ENCODE data around the gene SEMA5B.

The SEMA5B gene, protein sequence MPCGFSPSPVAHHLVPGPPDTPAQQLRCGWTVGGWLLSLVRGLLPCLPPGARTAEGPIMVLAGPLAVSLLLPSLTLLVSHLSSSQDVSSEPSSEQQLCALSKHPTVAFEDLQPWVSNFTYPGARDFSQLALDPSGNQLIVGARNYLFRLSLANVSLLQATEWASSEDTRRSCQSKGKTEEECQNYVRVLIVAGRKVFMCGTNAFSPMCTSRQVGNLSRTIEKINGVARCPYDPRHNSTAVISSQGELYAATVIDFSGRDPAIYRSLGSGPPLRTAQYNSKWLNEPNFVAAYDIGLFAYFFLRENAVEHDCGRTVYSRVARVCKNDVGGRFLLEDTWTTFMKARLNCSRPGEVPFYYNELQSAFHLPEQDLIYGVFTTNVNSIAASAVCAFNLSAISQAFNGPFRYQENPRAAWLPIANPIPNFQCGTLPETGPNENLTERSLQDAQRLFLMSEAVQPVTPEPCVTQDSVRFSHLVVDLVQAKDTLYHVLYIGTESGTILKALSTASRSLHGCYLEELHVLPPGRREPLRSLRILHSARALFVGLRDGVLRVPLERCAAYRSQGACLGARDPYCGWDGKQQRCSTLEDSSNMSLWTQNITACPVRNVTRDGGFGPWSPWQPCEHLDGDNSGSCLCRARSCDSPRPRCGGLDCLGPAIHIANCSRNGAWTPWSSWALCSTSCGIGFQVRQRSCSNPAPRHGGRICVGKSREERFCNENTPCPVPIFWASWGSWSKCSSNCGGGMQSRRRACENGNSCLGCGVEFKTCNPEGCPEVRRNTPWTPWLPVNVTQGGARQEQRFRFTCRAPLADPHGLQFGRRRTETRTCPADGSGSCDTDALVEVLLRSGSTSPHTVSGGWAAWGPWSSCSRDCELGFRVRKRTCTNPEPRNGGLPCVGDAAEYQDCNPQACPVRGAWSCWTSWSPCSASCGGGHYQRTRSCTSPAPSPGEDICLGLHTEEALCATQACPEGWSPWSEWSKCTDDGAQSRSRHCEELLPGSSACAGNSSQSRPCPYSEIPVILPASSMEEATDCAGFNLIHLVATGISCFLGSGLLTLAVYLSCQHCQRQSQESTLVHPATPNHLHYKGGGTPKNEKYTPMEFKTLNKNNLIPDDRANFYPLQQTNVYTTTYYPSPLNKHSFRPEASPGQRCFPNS

DNA sequence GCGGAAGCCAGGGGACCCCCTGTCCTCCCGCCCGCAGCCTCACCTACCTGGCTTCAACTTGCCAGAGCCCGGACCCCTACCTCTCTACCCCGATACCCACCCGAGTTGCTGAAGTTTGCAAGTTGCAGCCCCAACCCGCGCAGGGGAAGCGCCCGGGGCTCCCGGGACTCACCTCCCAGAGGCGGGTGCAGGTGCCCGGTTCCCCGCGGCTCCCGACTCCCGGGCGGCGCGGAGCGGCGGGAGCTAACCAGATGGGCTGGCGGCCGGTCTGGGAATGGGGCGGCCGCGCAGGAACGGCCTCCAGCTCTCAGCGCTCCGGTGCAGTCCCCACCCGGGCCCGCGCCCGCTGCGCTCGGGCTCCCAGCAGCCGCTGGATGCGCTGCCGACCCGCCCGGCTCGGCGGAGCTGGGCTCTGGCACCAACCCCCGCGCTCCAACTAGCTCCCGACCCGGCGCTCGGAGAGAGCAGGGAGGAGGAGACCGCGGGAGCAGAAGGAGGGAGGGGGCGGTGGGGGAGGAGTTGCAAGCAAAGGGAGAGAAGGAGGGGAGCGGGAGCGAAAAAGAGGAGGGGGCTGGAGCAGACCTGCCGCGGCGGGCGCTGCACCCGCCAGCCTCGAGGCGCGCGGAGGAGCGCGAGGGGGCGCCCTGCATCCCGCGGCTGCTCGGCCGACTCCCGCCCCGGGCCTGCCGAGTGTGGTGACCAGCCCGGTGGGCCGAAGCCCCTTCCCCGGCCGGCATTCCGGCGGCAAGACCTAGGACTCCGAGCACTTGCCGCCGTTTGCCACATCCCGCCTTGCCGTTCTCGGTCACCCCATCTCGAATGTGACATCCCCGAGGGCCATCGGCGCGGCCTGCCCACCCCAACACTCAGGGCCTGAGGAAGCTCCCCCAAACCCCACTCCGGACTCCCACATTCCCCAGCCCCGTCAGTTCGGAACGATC is at the start of gene SEMA5B:
Gene SEMA5B (minus strand): TSS at position 472 of the 941 bp plus-strand sequence. CDS start 66,500 bp downstream, outside the sequence.
- peak; percentile 17 for DNase-seq (ENCODE audit: low spot score)

DNA sequence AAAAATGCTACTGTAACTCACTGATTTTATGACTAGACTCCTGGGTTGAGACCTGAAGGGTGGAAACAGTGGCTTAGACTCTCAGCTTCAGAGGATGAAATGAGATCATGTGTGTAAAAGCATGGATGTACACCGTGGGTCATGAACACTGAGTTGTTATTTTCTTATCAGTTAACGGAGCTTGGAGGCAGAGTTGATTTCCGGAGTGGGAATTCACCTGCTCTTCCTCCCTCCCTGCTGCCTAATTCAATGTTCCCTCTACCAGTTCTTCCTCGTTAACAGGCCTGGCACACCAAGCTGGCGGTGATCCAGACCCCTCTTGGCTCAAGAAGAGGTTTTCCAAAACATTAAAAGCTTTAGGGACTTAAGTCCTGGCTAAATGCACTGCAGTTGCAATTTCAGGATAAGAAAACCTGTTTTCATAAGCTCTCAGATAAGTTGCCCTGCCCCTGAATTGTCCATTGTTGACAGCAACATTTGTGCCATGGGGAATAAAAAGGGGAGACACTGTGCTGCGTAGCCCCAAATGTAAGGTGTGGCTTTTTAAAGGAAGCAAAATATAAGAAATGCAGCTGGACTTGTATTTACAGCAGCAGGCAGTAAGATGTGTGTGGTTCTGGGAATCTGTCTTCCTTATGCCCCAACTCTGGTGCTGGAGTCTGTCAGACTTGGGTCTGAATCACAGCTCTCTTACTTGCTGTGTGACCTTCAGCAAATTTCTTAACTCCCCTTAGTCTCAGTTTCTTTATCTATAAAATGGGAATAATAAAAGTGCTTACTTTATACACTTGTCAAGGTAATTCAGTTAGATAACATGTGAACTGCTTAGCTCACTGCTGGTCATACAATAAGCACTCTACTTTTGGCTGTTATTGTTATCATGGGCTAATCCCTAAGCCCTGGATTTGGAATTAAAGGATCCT is 49.2 kb upstream of the SEMA5B start:
- DNase-seq (ENCODE audit: low spot score), result no peak

DNA sequence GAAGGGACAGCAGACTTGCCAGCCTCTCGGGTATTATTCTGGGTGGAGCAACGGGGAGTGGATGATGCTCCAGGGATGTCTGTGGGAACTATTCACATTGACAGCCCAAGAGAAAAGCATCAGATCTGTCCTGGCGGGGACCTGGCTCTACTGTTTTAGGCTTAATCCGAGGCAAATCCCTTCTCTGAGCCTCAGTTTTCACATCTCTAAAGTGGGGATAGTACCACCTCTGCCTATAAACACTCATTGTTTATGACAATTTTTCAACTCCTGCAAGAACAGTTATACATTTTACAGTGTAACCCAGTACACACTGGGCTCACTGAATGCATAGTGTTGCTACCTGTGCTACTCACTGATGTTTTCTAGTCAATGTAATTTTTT is 48.5 kb upstream of the SEMA5B start:
- DNase-seq (ENCODE audit: low spot score), result no peak

DNA sequence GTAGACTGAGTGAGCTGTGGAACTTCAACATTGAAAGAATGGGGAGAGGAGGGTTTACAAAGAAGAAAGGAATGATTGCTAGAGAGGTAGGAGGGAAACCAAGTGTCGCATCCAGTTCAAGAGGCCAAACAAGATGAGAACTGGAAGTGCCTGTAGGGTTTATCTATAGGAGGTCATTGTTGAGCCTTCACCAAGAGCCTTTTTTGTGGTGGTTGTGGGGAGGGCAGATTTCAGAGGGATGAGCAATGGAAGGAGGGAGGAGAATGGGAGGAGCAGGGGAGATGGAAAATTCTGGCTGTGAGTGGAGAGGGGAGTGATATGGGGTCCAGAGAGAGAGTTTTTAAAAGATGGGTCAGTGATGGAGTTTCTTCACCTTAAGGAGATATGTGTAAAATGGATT is 47.8 kb upstream of the SEMA5B start:
- DNase-seq (ENCODE audit: low spot score), result no peak

DNA sequence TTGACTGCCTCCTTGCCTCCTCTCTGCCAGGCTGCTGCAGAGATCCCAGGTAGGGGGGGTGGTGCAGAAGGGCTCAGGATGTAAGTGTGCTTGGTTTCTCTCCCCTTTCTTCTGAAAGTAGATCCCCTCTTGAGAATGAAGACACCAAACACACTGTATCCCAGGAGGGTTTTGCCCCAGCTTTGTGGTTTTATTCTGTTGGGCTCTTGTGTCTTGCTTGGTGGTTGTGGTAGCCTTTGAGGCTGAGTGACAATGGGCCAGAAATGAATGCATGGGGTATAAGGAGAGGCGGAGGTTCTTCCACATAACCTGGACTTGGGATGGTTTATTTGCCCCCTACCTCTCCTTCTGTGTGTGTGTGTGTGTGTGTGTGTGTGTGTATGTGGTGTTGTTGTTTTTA is 45.0 kb upstream of the SEMA5B start:
- DNase-seq (ENCODE audit: low spot score), result no peak

DNA sequence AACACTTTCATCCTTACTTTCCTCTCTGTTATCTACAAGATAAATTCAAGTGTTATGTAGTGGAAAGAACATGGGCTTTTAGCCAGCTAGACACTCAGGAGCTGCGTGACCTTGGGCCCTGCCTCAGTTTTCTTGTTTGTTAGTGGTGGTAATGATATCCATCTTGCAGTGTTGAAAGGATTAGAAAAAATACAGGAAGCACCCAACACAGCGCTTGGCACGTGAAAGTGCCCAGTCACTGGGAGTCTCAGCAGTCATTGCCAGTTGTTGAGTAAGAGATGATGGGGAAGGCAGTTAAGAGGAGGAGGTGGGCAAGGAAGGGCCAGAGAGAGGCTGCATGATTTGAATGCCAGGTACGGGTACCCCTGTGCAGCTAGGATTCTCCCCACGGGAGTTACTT is 44.6 kb upstream of the SEMA5B start:
- no peak for DNase-seq (ENCODE audit: low spot score)

DNA sequence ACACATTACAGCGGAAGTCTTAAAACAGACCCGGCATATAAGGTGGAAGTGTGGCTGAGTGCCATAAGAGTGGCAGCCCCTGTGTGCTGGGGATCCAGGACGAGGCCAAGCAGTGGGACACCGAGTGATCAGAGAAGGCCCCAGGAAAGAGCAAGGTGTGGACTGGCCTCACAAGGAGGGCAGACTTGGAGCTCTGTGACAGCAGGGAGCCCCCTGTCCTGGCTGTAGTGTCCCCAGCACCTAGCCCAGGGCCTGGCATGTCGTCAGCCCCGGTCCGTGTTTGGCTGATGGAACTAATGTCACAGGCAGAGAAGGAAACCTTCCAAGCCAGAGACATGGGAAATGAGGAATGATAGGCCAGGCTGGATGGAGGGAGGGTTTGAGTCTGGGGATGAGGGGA is 44.0 kb upstream of the SEMA5B start:
- DNase-seq (ENCODE audit: low spot score), result no peak

DNA sequence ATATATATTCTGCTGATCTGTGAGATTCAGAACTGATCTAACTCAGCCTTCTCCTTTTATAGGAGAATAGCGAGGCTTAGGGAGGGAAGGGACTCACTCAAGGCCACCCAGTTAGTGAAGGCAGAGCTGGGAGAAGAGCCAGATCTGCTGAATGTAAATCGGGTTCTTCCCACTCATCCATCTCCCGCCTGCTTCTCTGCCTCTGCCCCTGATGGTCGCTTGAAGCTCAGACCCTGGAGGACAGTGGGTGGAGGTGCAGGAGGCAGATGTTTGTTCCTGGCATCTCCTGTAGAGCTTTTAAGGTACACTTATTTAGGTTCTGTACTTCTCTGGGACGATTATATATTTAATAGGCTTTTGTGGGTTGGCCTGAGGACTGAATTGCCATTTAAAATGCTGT is 43.6 kb upstream of the SEMA5B start:
- DNase-seq (ENCODE audit: low spot score), result no peak

DNA sequence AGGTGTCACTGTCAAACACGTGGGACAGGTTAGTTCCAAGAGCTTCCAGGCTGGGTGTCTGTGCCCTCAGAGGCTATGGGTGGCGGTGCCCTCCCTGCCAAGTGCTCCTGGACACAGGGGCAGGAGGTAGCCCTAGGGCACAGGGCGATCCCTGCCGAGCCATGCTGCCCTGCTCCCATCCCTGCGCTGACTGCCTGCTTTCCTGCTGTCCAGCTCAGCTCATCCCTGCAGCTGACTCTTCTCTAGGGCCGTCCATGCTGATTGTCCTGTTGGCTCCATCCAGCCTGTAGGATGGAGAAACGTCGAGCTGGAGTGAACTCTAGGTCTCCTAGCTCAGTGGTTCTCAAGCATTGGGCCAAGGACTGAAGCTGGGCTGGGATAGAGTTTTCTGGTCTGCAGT is 42.9 kb upstream of the SEMA5B start:
- no peak for DNase-seq (ENCODE audit: low spot score)

DNA sequence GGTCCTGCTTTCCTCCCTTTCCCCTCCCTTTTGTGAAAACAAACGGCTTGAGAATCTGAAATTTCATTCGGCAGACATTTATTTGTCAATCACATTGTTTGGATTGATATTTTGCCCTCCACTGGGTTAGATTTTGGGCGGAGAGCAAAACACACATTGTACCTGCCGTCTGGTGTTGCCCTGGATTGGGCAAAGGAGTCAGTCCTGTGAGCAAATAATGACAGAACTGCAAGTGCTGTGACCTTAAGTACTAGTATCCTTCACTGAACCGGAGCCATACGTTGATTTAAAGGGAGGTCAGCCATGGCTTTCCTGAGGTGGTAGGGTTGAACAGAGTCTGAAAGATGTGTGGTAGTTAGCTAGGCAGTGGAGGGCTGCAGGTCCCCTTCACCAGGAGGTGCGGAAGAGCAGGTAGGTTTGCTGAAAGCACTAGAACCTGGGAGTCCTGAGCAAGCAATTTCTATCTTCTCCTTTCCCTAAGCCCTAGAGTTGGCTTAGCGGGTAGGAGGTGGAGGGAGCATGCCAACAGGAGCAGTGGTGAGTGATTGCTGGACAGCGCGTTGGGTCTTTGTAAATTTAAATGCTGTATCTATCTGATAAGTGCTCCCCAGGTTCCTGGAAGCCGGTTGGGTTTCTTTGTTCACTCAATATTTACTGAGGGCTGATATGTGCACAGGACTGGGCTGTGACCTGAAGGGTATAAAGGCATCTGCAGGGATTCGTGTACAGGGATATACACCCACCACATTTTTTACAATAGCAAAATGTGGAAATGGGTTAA is 41.2 kb upstream of the SEMA5B start:
- DNase-seq (ENCODE audit: low spot score), result no peak

DNA sequence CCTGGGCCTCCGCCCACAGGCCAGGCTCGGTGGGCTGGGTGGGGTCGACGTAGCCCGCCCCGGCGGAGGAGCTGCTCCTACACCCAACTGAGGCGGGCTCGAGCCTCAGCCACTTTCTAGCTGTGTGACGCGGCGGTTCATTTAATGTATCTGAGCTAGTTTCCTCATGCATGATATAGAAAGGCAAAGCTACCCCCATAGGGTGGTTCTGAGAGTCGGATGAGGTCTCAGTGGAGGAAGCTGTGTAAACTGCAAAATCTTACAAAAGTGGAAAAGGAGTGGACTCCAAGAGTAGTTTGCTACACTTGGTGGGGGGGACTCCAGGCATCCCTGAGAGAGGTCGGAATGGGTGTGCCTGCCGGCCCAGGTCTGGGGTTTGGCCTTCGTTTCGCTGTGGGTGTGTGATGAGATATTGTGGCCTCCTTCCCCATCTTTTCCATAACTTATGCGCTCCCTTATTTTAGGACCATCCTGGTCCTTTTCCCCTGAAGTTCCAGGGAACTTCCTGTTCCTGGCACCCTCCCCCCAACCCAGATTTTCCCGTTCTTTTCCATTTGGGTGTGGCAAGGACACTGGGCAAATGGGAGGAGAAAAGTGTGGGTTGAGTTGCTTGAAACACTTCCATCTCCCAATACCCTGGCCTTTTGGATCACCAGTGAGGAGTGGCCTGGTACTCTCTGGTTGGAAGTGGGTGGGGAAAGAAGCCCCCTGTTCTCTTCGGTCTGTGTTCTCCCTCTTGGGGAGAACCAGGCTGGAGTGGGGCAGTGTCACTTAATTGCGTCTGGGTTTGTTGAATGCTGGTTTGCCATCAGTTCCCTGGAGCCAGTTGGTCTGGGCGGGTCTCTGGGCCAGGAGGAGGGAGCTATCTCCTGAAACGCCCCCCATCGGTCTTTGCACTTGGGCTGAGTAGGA is 40.4 kb upstream of the SEMA5B start:
- DNase-seq (ENCODE audit: low spot score), result no peak

DNA sequence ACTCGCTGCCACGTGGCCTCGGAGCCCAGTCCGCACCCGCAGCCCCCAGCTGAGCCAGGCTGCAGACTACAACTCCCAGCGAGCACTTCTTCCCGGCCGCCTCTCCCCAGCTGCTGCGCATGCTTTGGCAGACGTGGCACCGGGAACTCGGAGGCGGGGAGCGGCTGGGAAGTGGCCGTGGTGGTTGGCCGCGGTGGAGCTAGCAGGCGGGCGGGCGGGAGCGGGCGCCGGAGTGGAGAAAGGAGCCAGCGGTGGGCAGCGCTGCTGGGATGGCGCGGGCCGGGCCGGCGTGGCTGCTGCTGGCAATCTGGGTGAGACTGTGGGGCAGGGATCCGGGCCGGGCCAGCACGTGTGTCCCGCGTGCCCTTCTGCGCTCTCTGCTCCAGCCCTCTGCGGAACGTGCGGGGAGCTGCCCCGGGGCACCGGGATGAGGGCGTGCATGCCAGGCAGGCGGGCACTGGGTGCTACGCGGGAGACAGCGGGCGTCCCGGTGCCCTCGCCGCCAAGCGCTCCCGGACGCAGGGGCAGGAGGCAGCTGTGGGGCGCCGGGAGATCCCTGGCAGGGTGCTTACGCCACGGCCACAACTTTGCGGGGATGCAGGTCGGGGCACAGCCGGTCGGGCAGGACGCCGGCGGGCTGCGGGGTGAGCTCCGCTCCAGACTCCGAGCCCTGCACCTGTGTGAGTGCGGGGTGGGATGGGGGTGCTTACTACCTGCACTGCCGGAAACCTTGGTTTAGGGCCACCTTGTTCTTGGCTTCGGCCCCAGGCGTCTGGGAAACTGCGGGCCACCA is 39.5 kb upstream of the SEMA5B start, which contains the start of gene PDIA5:
Gene PDIA5 (plus strand): TSS at position 130 of the 793 bp plus-strand sequence. CDS start 140 bp downstream, at position 270.
- DNase-seq (ENCODE audit: low spot score), result peak; percentile 89

DNA sequence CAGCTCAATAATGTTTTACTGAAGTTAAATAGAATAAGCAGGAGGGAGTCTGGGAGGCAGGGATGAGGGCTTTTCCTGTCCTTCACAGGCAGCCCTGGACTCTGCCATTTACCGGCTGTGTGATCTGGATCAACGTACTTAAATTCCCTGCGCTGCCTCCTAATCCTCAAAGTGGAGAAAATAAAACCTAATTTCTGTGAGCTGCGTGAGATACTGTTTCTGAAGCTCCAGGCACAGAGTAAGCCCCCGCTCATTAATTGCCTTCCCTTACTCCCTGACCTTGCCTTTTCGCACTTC is 39.0 kb upstream of the SEMA5B start:
- DNase-seq (ENCODE audit: low spot score), result no peak

DNA sequence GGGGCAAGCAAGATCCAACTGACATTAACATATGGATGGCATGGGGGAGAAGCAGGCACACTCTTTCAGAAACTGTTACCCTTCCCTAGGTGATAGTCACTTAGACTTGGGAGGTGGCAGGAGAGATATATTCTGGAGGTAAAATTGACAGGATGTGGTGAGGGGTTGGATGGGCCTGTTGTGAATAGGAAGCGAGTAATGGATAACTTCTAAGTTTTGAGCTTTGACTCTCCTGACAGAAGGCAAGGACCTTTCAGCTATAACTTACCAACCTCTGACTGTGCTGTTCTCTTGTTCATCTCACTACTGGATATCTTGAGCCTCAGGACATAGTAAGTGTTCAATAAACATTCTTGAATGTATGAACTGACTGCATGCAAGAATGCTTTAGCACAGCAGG is 37.4 kb upstream of the SEMA5B start:
- DNase-seq (ENCODE audit: low spot score), result no peak

DNA sequence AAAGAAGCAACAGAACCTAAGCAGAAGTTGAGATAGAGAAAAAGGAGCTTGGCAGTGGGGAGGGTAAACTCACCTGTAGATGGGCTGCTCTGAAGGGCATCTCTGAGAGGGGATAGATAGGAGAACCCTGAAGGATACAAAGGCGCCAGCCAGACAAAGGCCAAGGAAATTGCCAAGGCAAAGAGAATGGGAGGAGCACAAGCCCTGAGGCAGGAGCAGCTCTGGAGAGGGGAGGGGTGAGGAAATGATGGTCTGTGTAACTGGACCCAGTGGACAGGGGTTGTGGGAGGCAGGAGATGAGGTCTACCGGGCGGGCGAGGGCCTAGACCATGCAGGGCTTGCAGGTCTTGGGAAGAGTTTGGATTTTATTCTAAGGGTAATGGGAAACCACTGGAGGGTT is 36.9 kb upstream of the SEMA5B start:
- no peak for DNase-seq (ENCODE audit: low spot score)

DNA sequence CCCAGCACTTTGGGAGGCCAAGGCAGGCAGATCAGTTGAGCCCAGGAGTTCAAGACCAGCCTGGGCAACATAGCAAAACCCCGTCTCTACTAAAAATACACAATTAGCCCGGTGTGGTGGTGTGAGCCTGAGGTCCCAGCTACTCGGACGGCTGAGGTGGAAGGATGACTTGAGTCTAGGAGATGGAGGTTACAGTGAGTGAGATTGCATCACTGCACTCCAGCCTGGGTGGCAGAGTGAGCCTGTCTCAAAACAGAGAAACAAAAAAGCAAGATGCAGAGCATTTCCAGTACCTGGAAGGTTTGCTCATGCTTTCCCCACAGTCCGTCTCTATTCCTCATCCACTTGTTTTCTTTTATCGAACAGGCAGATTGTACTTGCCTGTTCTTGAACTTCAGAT is 35.5 kb upstream of the SEMA5B start:
- no peak for DNase-seq (ENCODE audit: low spot score)

DNA sequence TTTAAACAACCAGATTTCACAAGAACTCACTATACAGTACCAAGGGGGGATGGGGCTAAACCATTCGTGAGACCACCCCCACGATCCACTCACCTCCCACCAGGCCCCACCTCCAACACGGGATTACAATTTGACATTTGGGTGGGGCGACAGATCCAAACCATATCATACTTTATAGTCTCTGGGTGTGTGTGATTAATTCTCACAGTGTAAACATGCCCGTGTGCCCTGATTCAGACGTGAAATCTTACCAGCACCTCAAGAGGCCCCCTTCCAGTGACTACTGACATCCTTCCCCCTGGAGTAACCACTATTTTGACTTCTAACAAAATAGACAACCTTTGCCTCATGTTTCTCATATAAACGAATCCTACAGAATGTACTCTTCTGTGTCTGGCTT is 34.3 kb upstream of the SEMA5B start:
- DNase-seq (ENCODE audit: low spot score), result no peak

DNA sequence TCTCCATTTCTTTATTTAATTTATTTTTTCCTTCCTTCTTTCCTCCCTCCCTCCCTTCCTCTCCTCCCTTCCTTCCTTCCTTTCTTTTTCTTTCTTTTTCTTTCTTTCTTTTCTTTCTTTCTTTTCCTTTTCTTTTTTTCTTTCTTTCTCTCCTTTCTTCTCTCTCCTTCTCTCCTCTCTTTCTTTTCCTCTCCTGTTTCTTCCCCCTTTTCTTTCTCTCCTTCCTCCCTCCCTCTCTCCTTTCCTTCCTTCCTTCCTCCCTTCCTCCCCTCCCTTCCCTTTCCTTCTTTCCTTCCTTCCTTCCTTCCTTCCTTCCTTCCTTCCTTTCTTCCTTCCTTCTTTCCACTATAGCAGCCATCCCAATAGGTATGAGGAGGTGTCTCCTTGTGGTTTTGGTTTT is 32.5 kb upstream of the SEMA5B start:
- no peak for DNase-seq (ENCODE audit: low spot score)

All from putamen (tissue), 1 donor.